ENCODE data around the gene PRRT2.

Gene PRRT2

DNA sequence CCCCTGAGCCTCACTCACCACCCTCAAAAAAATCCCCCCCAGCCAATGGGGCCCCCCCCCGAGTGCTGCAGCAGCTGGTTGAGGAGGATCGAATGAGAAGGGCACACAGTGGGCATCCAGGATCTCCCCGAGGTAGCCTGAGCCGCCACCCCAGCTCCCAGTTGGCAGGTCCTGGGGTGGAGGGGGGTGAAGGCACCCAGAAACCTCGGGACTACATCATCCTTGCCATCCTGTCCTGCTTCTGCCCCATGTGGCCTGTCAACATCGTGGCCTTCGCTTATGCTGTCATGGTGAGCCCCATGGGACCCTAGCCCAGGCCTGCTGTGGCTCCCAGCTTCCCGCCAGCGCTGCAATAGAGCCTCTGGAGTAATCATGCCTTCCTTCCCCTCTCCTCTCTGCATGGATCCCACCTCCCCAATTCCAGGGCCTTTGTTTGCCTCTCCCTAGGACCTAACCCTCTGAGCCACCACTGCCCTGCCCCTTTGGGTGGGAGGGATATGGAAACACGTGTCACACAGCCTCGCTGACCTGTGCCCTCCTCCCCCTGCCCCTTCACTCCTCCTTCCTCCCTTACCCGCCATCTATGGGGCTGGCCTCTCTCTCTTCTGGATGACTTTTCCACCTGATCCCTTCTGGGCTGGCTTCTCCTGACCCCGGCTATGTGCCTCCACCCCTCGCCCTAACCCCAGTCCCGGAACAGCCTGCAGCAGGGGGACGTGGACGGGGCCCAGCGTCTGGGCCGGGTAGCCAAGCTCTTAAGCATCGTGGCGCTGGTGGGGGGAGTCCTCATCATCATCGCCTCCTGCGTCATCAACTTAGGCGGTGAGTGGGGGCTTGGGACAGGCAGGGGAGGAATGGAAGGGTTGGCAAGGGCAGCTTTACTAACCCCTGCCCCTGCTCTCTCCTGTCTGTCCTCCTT is 1.9 kb downstream of the PRRT2 start:
- H3K27me3 ChIP-seq = peaks cover 0 to 11% (median 0%) of the 10 kb centered on the region in 11 experiments; a peak in 3 of 22 replicates
- peaks cover 13 to 33% (median 27%) of the 10 kb centered on the region in 11 experiments; a peak in 21 of 22 replicates for H3K36me3 ChIP-seq
- H3K9me3 ChIP-seq (replicated peaks in 1 of 11) = no peaks in the 10 kb centered on the region
- peak overlapping the region; percentile 68 to 87 (median 80); a peak in 18 of 20 replicates for H3K4me3 ChIP-seq
- peaks cover 77 to 85% (median 81%) of the 10 kb centered on the region in 10 experiments for H3K4me1 ChIP-seq
- peak overlapping the region; percentile 95 to 100 (median 100) for H3K4me2 ChIP-seq
- H3K9ac ChIP-seq = peak overlapping the region in 9 of 11 experiments; percentile 85 to 99 (median 97); a peak in 17 of 22 replicates
- peak overlapping the region in 9 of 11 experiments; percentile 81 to 98 (median 88); a peak in 17 of 22 replicates for H3K27ac ChIP-seq
- peaks cover 19 to 42% (median 29%) of the 10 kb centered on the region in 11 experiments; a peak in 21 of 22 replicates for H4K20me1 ChIP-seq
- no peak for TF ChIP-seq Cebpa-rat (IDR thresholded peaks at IDR 0.05)

DNA sequence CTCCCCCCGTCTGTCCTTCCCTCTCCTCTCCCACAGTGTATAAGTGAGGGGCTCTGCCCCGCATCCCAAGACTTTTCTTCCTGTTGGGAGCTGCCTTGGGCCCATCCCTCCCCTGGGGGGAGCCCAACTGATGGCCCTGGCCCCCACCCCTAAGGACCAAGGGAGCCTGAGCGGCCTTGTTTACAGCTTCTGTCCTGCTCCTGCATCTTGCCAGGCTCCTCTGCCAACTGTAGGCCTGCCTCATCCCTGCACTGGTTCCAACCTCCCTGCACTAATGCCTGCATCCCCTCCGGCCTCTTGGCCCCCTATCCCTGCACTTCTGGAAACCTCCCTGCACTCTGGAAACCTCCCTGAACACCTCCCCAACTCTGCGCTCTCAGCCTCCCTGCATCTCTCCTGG is 2.6 kb downstream of the PRRT2 start:
- Histone ChIP-seq H3K9me3 (replicated peaks in 1 of 11) (no peaks in the 10 kb centered on the region), H3K27me3 (peaks cover 0 to 11% (median 0%) of the 10 kb centered on the region in 11 experiments; a peak in 3 of 22 replicates), H3K4me2 (peak overlapping the region; percentile 95 to 100 (median 100)), H3K9ac (peak overlapping the region in 10 of 11 experiments; percentile 79 to 99 (median 96); a peak in 19 of 22 replicates), H3K36me3 (peaks cover 14 to 34% (median 28%) of the 10 kb centered on the region in 11 experiments), H3K27ac (peak overlapping the region in 9 of 11 experiments; percentile 81 to 98 (median 88); a peak in 18 of 22 replicates), H3K4me1 (peaks cover 77 to 85% (median 81%) of the 10 kb centered on the region in 10 experiments), H4K20me1 (peaks cover 13 to 43% (median 29%) of the 10 kb centered on the region in 11 experiments; a peak in 21 of 22 replicates), H3K4me3 (peak overlapping the region; percentile 68 to 87 (median 80))
- TF ChIP-seq Cebpa-rat (IDR thresholded peaks at IDR 0.05) = no peak

DNA sequence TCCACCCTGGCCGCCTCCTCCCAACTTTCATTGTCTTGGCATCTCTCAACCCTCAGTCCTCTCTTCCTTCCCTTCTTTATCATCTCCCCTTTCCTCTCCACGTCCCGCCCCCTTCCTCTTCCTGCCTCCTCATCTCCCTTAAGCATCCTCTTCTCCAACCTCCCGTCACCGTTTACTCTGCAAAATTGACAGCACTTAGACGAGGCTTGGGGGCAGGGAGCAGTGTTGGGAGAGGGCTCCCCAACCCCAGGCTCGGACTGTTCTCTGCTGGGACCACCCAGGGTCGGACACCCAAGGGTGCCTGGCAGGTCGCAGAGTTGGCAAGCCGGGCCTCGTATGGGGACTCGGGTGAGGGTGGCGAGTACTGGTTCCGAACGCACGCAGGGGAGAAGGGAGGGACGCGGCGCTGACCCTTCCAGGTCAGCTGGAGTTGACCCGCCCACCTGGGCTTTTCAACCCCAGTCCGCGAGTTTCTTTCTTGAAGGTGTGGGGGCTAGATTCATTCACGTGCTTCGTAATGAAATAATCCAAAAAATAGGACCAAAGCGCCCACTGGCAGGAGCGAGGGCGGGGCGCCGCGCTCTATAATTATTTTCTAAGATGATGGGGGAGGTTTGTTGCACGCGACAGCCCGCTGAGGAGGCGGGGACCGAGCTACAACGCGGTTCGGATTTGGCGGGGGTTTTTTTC is 3.2 kb downstream of the PRRT2 start:
- Histone ChIP-seq H3K4me3 (peak overlapping the region; percentile 68 to 87 (median 80)), H3K9me3 (replicated peaks in 1 of 11) (no peaks in the 10 kb centered on the region), H3K36me3 (peaks cover 18 to 33% (median 26%) of the 10 kb centered on the region in 11 experiments), H3K4me1 (peaks cover 77 to 85% (median 82%) of the 10 kb centered on the region in 10 experiments), H3K4me2 (peak overlapping the region; percentile 95 to 100 (median 100)), H3K27me3 (peaks cover 0 to 11% (median 0%) of the 10 kb centered on the region in 11 experiments; a peak in 3 of 22 replicates), H3K9ac (peak overlapping the region; percentile 79 to 99 (median 96)), H3K27ac (peak overlapping the region; percentile 25 to 98 (median 87); a peak in 21 of 22 replicates), H4K20me1 (peaks cover 8 to 43% (median 27%) of the 10 kb centered on the region in 11 experiments; a peak in 21 of 22 replicates)
- TF ChIP-seq Cebpa-rat (IDR thresholded peaks at IDR 0.05) = no peak

DNA sequence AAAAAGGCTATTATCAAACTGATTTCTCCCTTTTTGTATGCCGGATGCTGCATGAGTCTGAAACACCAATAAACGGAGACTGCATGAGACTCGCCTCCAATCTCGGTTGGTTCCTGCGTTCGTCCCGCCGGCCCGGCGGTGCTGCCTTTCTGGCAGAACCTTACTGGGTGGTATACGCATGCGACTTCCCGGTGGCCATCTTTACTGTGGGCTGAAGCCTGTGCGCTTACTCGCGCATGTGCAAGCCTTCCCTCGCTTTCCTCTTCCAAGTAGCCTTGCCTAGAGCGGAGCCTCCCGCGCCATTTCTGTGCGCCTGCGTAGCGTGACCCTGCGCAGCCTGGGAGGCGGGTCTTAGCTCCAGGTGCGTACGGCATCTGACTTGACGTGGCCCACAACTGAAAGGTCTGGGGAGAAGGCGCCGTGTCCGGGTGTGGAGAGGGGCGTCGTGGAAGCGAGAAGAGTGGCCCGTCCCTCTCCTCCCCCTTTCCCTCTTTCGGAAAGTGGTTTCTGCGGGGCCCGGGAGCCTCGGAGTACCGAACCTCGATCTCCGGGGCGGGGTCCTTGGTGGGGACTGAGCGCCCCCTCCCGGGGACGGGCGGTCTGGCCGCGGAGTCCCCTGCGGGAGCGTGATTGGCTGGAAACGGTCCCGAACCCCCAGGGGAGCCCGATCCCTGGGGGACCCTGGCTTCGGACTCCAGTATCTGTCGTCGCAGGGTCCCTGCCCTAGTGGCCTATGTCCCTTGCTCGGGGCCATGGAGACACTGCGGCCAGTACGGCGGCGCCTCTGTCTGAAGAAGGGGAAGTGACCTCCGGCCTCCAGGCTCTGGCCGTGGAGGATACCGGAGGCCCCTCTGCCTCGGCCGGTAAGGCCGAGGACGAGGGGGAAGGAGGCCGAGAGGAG is 4.0 kb downstream of the PRRT2 start, which contains the start of gene PAGR1:
Gene PAGR1, plus strand, starts transcription at position 360 of the 901 bp plus-strand sequence. Its CDS starts 374 bp downstream, at position 734.
- peak within 1 kb of the TSS; percentile 79 to 99 (median 96) for H3K9ac ChIP-seq
- no peak for TF ChIP-seq Cebpa-rat (IDR thresholded peaks at IDR 0.05)
- H3K4me1 ChIP-seq = peaks cover 70 to 85% (median 80%) of the 10 kb centered on the region in 10 experiments
- H3K4me3 ChIP-seq = peak within 1 kb of the TSS; percentile 68 to 87 (median 80)
- H4K20me1 ChIP-seq = peaks cover 0 to 43% (median 26%) of the 10 kb centered on the region in 11 experiments; a peak in 19 of 22 replicates
- H3K9me3 ChIP-seq (replicated peaks in 1 of 11) = no peaks in the 10 kb centered on the region
- H3K36me3 ChIP-seq = peaks cover 18 to 31% (median 23%) of the 10 kb centered on the region in 11 experiments; a peak in 21 of 22 replicates
- H3K27me3 ChIP-seq = peaks cover 0 to 11% (median 0%) of the 10 kb centered on the region in 11 experiments; a peak in 3 of 22 replicates
- peak within 1 kb of the TSS; percentile 95 to 100 (median 100) for H3K4me2 ChIP-seq
- peak within 1 kb of the TSS; percentile 61 to 98 (median 87) for H3K27ac ChIP-seq

DNA sequence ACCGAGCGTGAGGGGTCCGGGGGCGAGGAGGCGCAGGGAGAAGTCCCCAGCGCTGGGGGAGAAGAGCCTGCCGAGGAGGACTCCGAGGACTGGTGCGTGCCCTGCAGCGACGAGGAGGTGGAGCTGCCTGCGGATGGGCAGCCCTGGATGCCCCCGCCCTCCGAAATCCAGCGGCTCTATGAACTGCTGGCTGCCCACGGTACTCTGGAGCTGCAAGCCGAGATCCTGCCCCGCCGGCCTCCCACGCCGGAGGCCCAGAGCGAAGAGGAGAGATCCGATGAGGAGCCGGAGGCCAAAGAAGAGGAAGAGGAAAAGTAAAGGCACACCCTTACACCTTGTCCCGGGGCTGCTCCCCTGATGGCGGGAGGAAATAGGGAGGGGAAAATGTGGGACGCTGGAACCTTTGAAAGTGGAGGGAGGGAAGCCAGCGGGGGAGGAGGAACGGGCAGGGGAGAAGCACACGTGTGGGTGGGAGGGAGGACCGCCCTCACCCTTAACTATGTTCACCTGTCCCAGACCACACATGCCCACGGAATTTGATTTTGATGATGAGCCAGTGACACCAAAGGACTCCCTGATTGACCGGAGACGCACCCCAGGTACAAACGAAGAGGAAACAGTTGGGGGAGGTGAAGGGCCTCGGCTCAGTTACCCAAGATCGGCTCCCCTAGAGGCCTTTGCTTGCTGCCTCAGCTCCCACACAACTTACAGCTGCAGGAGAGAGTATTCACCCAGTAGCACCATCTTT is 4.9 kb downstream of the PRRT2 start:
- Histone ChIP-seq H3K4me2 (peak overlapping the region; percentile 95 to 100 (median 100)), H4K20me1 (peaks cover 4 to 41% (median 27%) of the 10 kb centered on the region in 11 experiments; a peak in 16 of 22 replicates), H3K9me3 (replicated peaks in 1 of 11) (no peaks in the 10 kb centered on the region), H3K27me3 (peaks cover 0 to 11% (median 0%) of the 10 kb centered on the region in 11 experiments; a peak in 3 of 22 replicates), H3K27ac (peak overlapping the region; percentile 61 to 98 (median 87)), H3K4me3 (peak overlapping the region; percentile 68 to 87 (median 80)), H3K36me3 (peaks cover 18 to 39% (median 23%) of the 10 kb centered on the region in 11 experiments; a peak in 21 of 22 replicates), H3K9ac (peak overlapping the region; percentile 79 to 99 (median 96)), H3K4me1 (peaks cover 72 to 85% (median 80%) of the 10 kb centered on the region in 10 experiments)
- no peak for TF ChIP-seq Cebpa-rat (IDR thresholded peaks at IDR 0.05)

DNA sequence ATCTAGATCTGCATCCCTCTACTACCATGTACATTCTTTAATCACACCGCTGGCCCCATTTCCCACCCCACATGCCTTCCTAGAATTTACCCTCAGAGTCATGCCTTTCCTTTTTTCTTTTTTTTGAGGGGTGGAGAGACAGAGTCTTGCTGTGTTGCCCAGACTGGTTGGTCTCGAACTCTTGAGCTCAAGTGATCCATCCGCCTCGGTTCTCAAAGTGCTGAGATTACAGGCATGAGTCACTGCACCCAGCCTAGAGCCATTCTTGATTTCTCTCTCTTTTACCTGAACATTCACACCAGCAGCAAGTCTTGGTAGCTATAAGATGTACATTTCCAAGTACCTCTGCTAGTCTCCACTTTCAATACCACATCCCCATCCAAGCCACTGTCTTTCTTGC is 6.1 kb downstream of the PRRT2 start:
- H4K20me1 ChIP-seq = peaks cover 16 to 41% (median 28%) of the 10 kb centered on the region in 11 experiments; a peak in 17 of 22 replicates
- H3K4me3 ChIP-seq = peak overlapping the region in 4 of 10 experiments; percentile 68 to 87 (median 83); a peak in 6 of 20 replicates
- H3K36me3 ChIP-seq = peaks cover 18 to 46% (median 30%) of the 10 kb centered on the region in 11 experiments
- H3K4me2 ChIP-seq = peak overlapping the region; percentile 95 to 100 (median 100)
- H3K27ac ChIP-seq = peak overlapping the region in 2 of 11 experiments; percentile 13 to 19; a peak in 2 of 22 replicates
- peak overlapping the region in 9 of 11 experiments; percentile 77 to 98 (median 96); a peak in 11 of 22 replicates for H3K9ac ChIP-seq
- TF ChIP-seq Cebpa-rat (IDR thresholded peaks at IDR 0.05) = no peak
- H3K4me1 ChIP-seq = peaks cover 72 to 81% (median 75%) of the 10 kb centered on the region in 10 experiments
- H3K27me3 ChIP-seq = peaks cover 0 to 1% (median 0%) of the 10 kb centered on the region in 11 experiments; a peak in 1 of 22 replicates
- no peaks in the 10 kb centered on the region for H3K9me3 ChIP-seq (replicated peaks in 1 of 11)
